ENCODE measurements around the gene UQCRC2. TPM values are rescaled to one million over a fixed set of nuclear protein-coding genes. Genes with fewer than 3 reads are reported as not detected.

Gene UQCRC2
- polyA plus RNA-seq, 1 donor (not counting 4 experiments of a cell fraction or from before 2014, with no cell fraction given) = 255 TPM

- FAIRE-seq = no peak
- Histone ChIP-seq H3K79me2 (ENCODE audit: control insufficient read depth, insufficient read depth, low read length) (peaks cover 52% of the 10 kb centered on the region), H3K27ac (ENCODE audit: control insufficient read depth, insufficient read depth, low read length) (peak within 1 kb of the TSS; percentile 75), H3K27me3 (ENCODE audit: control insufficient read depth, extremely low read depth, insufficient read depth, low read length) (no peaks in the 10 kb centered on the region), H4K20me1 (ENCODE audit: control insufficient read depth, extremely low read depth, insufficient read depth, low read length) (peaks cover 7% of the 10 kb centered on the region), H3K4me3 (ENCODE audit: control insufficient read depth in 2 of 3, extremely low read depth in 1 of 3, insufficient read depth in 2 of 3, low read depth in 1 of 3, low read length in 3 of 3) (peak within 1 kb of the TSS; percentile 86 to 93 (median 91)), H3K36me3 (ENCODE audit: control insufficient read depth in 2 of 2, extremely low read depth in 1 of 2, insufficient read depth in 2 of 2, low read length in 2 of 2) (peaks cover 0 to 3% of the 10 kb centered on the region in 2 experiments), H2AFZ (ENCODE audit: control insufficient read depth, low read length) (peak within 1 kb of the TSS; percentile 27), H3K4me1 (ENCODE audit: control insufficient read depth, extremely low read depth, insufficient read depth, low read length) (peaks cover 23% of the 10 kb centered on the region), H3K9ac (ENCODE audit: control insufficient read depth, extremely low read depth, insufficient read depth, low read length) (peak within 1 kb of the TSS; percentile 83), H3K4me2 (ENCODE audit: control insufficient read depth, extremely low read depth, insufficient read depth, low read depth, low read length) (peak within 1 kb of the TSS; percentile 87), H3K9me1 (ENCODE audit: control insufficient read depth, extremely low read depth, insufficient read depth, low read length) (peaks cover 2% of the 10 kb centered on the region), H3K9me3 (ENCODE audit: control insufficient read depth, low read depth, low read length) (no peaks in the 10 kb centered on the region)
- TF ChIP-seq CTCF (optimal IDR thresholded peaks at IDR 0.05 in 1 of 3, IDR thresholded peaks at IDR 0.05 in 1 of 3, conservative IDR thresholded peaks at IDR 0.05 in 1 of 3; ENCODE audit: extremely low read depth in 1 of 3, insufficient read depth in 2 of 3, low read length in 3 of 3) (no peak), EZH2 (IDR thresholded peaks at IDR 0.05; ENCODE audit: low read length) (no peak)
- no peak for DNase-seq (ENCODE audit: low read depth, low spot score)
- dilution Hi-C loops (cut with MboI; ENCODE audit: extremely low pct_ligation_motif_present, low sequenced_read_pairs) = no loop called here
These were observed 54.5 kb downstream of the UQCRC2 start, which contains the start of gene MOSMO for GRCh38 chr16:22007509-22008214. Gene MOSMO (plus strand): TSS chr16:22008111. CDS start chr16:22008302, 191 bp downstream.

GRCh38 chr16:22008215-22009059 is 55.3 kb downstream of the UQCRC2 start:
- H3K79me2 ChIP-seq (ENCODE audit: control insufficient read depth, insufficient read depth, low read length) = peaks cover 60% of the 10 kb centered on the region

More at GRCh38 chr16:22008215-22009059, 55.3 kb downstream of the UQCRC2 start:
- H3K27me3 ChIP-seq (ENCODE audit: control insufficient read depth, extremely low read depth, insufficient read depth, low read length) = no peaks in the 10 kb centered on the region
- H3K36me3 ChIP-seq (ENCODE audit: control insufficient read depth in 2 of 2, extremely low read depth in 1 of 2, insufficient read depth in 2 of 2, low read length in 2 of 2) = peaks cover 0 to 3% of the 10 kb centered on the region in 2 experiments
- dilution Hi-C loops (cut with MboI; ENCODE audit: extremely low pct_ligation_motif_present, low sequenced_read_pairs) = no loop called here
- peaks cover 7% of the 10 kb centered on the region for H4K20me1 ChIP-seq (ENCODE audit: control insufficient read depth, extremely low read depth, insufficient read depth, low read length)
- FAIRE-seq = no peak
- H3K4me2 ChIP-seq (ENCODE audit: control insufficient read depth, extremely low read depth, insufficient read depth, low read depth, low read length) = peak overlapping the region; percentile 58
- peak overlapping the region; percentile 83 for H3K9ac ChIP-seq (ENCODE audit: control insufficient read depth, extremely low read depth, insufficient read depth, low read length)
- H3K4me1 ChIP-seq (ENCODE audit: control insufficient read depth, extremely low read depth, insufficient read depth, low read length) = peaks cover 24% of the 10 kb centered on the region
- H3K9me1 ChIP-seq (ENCODE audit: control insufficient read depth, extremely low read depth, insufficient read depth, low read length) = peaks cover 2% of the 10 kb centered on the region
- peak overlapping the region; percentile 86 to 93 (median 91) for H3K4me3 ChIP-seq (ENCODE audit: control insufficient read depth in 2 of 3, extremely low read depth in 1 of 3, insufficient read depth in 2 of 3, low read depth in 1 of 3, low read length in 3 of 3)
- peak overlapping the region; percentile 64 for H3K27ac ChIP-seq (ENCODE audit: control insufficient read depth, insufficient read depth, low read length)
- DNase-seq (ENCODE audit: low read depth, low spot score) = no peak
- H2AFZ ChIP-seq (ENCODE audit: control insufficient read depth, low read length) = no peak overlapping the region
- TF ChIP-seq CTCF (optimal IDR thresholded peaks at IDR 0.05 in 1 of 3, IDR thresholded peaks at IDR 0.05 in 1 of 3, conservative IDR thresholded peaks at IDR 0.05 in 1 of 3; ENCODE audit: extremely low read depth in 1 of 3, insufficient read depth in 2 of 3, low read length in 3 of 3) = no peak
- TF ChIP-seq EZH2 (IDR thresholded peaks at IDR 0.05; ENCODE audit: low read length) = no peak
- no peaks in the 10 kb centered on the region for H3K9me3 ChIP-seq (ENCODE audit: control insufficient read depth, low read depth, low read length)
